HuH-7 (cell line): ENCODE results near the gene ASXL3.
A peak's percentile ranks its signal among the peaks of the same experiment; 100 is the strongest.

Source experiments
- DNase-seq: peaks from one replicate; pipeline ENCODE4 v3.0.0; 2011; ENCODE audit warnings: low spot score

Gene ASXL3

GRCh38 chr18:33717339-33717738 lies 139.3 kb downstream of the ASXL3 start:
- DNase-seq: no peak

DNA sequence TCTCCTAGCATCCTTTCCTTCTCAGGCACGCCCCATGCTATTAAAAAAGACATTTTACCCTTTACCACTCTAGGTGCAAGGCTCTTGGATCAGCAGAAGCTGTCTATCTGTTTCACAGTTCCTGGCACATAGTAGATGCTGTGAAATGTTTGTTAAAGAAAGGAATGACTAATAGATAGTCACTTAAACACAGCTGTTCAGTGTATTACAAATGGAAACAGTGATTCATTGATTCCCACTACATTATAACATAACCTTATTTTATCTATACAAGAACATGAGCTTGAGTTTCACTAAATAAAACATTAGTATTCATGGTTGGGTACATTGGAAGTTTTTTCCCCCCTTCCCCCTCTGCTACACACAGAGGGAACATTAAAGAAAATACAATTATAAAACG lies 142.1 kb downstream of the ASXL3 start:
- DNase-seq: no peak

DNA sequence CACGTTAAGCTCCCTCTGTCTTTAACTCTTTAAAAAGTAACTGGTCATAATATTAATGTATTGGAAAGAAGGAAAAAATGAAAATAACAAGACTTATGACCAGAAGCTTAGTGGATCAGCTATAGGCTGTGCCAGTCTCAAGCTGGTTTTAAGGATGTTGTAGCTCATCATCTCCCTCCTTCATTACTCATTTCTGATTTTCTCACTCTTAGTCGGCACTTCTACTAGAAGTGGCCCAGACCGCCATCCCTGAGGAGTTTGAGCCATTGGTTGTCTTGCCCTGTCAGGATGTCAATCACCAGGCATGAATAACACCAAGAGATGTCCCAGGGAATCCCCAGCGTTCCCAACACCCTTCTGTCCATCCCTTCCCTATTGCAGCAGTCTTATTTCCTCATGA lies 151.5 kb downstream of the ASXL3 start:
- DNase-seq: no peak

DNA sequence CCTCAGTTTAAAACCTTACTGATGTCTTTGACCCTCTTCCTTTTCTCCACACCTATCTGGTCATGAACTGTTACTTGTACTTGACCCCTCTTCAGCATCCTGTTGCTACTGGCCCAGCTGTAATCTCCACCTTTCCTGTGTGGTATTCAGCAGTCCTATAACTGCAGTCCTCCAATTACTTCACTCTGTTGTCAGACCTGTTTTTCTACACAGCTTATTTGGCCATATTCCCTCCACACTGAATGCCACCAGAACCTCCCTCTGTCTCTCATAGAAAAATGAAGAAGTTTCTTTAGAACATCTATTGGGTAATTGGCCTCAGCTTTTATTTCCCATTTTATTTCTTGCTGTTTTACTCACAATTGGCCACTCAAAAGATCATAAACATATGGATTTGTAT lies 155.4 kb downstream of the ASXL3 start:
- DNase-seq: no peak

DNA sequence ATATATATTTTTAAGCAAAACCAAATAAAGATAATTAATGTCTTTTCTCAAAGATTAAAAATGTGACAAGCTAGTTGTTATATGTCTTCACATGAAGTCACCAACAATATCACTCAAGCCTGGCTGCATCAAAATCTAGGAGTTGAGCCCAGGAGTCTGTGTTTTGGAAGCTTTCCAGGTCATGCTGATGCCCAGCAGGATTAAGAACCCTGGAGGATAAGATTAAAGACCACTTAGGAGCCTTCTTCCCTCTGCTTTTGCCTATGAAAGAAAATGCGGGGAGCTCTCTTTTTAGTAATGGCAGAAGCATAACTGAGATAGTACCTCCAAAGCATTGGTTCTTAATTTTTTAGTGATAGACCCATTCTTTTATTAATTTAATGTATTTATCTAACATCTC lies 157.4 kb downstream of the ASXL3 start:
- no peak for DNase-seq

DNA sequence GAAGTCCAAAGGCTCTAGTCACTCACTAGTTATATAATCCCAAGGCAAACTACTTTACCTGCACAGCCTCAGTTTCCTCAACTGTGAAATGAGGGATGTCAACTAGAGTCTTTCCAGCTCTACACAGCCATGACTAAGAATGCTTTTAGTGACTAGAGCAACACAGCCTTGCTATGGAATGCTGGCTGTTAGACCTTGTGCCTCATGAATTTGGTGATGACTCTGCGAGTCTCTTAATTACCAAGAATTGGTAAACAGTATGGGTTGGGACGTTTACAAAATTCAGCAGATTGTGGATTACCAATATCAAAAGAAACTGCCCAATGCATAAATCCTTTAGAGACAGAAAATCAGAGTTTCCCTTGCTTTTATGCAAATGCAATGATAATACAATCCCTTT lies 163.7 kb downstream of the ASXL3 start:
- DNase-seq: no peak

DNA sequence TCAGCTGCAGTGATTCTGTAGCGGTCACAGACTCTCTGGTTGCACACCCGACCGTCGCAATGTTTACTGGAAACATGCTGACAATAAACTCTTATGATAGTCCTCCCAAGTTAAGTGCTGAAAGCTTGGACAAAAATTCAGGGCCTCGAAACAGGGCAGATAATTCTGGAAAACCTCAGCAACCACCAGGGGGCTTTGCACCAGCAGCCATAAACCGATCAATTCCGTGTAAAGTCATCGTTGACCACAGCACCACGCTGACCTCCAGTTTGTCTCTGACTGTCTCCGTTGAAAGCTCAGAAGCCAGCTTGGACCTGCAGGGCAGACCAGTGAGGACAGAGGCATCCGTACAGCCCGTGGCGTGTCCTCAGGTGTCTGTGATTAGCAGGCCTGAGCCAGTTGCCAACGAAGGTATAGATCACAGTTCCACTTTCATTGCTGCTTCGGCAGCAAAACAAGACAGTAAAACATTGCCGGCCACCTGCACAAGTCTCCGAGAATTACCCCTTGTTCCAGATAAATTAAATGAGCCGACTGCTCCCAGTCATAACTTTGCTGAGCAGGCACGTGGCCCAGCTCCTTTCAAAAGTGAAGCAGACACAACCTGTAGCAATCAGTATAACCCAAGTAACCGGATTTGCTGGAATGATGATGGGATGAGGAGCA lies 166.1 kb downstream of the ASXL3 start:
- peak; percentile 4 for DNase-seq

- no peak for DNase-seq
Measured at GRCh38 chr18:33745151-33745795, 167.3 kb downstream of the ASXL3 start.

DNA sequence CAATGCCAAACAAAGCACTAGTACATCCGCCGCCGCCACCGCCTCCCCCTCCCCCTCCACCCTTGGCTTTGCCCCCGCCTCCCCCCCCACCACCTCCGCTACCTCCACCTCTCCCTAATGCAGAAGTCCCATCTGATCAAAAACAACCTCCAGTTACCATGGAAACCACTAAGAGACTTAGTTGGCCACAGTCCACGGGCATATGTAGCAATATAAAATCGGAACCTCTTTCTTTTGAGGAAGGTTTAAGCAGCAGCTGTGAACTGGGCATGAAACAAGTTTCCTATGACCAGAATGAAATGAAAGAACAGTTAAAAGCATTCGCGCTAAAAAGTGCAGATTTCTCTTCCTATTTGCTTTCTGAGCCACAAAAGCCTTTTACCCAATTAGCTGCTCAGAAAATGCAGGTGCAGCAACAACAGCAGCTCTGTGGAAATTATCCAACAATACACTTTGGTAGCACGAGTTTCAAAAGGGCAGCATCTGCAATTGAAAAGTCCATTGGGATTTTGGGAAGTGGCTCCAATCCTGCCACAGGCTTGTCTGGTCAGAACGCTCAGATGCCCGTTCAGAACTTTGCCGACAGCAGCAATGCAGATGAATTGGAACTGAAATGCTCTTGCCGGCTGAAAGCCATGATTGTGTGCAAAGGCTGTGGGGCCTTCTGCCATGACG lies 168.0 kb downstream of the ASXL3 start:
- DNase-seq: no peak

DNA sequence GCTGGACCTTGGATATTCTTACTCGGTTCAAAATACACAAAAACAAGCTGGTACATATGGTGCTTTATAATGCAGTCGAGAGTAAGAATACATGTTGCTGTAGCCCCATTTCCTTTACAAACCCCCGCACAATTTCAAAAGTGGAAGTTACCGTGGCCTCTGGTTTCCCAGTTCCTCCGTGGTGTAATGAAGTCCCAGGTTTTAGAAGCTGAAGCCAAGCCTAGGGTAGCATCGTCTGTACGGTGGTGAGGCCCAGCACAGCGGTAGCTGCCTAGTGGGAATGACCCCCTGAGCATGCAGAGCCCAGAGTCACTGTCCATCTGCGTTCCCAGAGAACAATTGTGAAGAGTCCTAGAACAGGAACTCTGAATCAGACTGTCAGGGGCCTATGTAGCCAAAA lies 171.8 kb downstream of the ASXL3 start:
- DNase-seq: no peak

- DNase-seq: no peak
Measured at GRCh38 chr18:33750366-33750765, 172.3 kb downstream of the ASXL3 start.

GRCh38 chr18:33751613-33752221 lies 173.7 kb downstream of the ASXL3 start:
- no peak for DNase-seq

DNA sequence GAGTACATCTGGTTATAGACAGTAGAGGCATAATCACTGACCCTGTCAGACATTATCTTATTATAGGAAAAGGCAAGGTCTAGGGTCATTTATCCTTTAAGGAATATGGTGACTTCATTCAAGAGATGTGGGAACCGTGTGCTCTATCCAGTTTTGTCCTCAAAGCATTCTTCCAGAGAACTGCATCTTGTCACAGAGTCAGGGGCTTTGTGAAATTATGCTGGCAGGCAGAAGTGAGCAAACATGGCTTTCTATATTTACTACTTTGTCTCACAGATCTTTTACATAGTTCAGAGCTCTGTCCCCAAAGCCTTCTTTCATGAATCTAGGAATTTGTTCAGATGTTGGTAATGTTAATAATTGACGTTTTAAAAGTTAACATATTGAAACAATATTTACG lies 177.4 kb downstream of the ASXL3 start:
- DNase-seq: no peak

- DNase-seq: no peak
Measured at GRCh38 chr18:33755931-33756560, 178.0 kb downstream of the ASXL3 start.

DNA sequence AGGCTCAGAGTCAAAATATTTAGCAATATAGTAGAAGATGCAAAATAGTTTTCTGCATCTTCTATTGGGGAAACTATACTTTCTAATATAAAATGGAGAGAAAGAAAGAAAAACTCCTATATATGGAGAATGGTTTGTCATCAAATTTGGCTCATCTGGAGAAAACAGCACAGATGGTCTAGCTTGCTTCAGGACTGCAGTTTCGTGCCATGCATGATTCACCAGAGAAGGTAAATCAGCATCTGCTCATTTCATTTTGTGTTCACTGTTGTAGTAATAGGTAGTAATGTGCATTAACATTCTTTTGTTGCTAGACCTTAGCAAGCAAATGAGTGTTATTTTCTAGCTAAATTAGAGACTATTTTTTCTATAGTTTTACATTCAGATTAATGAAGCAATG lies 179.0 kb downstream of the ASXL3 start:
- no peak for DNase-seq

DNA sequence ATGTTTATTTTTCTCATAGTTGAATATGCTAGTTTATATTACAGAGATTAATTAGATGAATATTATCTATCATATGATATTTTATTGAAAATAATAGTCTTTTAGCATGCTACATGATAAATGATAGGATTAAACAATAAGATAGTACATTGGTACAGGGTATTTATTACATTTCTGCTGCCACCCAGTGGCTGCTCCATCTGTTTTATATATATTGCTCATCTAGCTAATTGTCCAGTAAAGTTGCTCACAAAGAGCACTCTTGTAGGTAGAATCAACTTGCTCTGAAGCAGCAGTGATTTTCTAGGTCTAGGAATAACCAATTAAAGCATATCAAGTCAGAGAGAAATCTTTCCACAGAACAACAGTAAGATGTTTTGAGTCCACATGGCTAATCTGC lies 183.3 kb downstream of the ASXL3 start:
- DNase-seq: no peak

DNA sequence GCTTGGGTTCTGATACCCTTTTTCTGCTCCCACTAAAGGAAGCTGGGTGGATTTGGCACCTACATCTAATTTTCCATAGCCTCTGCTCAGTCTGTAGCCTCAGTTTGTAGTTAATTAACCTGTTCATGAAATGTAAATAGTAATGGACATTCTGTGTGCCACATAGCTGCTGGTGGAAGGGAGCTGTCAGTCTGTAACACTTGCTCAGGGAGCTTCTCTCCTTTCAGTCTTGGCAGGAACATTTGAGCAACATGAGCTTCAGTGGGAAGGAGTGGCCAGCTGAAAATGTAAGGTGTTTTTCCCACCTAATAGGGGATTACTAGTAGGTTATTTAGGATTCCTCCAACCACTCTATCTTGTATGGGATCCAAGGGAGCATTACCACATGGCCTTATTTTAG lies 203.4 kb downstream of the ASXL3 start:
- no peak for DNase-seq
